Activated CD4-positive, alpha-beta T cell treated with anti-CD3 and anti-CD28 coated beads, Interleukin-2, amount 50 U/mL, for 4 hours (primary cell): ENCODE measurements around the gene PHPT1.
A peak's percentile ranks its signal among the peaks of the same experiment; 100 is the strongest.
"Not testable (repeated sequence)": the region's sequence is repeated elsewhere in the genome, so short reads cannot be mapped to it uniquely, and the experiment has no call there.

Source experiments
- DNase-seq, 2 experiments: peaks; one replicate each; pipeline ENCODE4 v3.0.0-alpha.2; 2020

The PHPT1 gene

DNA sequence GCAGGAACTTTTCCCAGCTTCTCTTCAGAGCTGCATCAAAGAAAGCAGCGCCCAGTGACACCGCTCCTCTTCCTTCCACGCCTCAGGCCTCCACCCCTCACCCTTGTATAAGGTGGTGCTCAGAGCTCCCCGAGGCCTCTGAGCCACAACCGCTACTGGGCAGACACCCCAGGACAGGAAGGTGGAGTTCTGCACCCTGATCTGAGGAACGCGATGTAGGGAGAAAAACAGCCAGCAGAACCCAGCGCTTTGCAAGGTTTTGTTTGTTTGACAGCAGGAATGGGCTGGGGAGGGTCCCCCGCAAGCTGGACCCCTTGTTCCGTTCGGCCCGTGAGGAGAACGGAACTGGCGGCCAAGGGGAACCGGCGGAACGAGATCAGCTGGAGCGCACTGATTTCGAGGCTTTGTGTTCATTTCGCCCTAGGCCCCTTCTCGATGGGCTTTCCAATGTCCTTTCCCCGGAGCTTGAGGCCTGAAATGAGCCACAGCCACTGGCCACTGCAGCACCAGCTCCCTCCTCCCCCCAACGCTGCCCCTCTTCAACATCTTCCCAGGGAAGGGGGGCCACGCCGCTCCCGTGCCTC is 12.8 kb downstream of the PHPT1 start:
- no peak for DNase-seq

GRCh38 chr9:136862849-136863622 is 13.8 kb downstream of the PHPT1 start:
- DNase-seq = no peak

DNA sequence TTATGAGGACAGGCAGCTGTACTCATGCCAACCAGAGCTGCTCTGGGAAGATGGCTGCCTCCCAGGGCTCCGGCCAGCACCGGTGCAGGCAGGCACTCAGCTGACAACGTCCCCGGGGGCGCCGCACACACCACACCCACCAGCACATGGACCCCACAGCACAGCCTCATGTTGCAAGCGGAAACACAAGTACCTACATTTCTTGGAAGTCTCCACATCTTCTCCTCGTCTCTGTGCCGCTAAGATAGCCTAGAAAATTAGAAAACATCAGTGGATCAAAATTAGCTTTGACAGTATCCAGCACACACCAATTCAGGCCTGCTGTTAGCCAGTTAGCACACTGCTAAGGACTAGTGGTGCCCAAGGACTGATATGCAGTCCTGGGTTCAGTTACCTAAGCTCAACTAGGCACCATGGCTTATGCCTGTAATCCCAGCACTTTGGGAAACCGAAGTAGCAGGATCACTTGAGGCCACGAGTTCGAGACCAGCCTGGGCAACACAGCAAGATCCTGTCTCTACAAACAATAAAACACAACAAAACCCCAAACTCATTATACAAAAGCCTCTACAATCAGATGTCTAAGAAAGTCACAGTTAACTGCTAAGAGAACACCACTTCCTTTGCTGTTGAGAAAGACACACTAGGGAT is 14.5 kb downstream of the PHPT1 start:
- DNase-seq = no peak

DNA sequence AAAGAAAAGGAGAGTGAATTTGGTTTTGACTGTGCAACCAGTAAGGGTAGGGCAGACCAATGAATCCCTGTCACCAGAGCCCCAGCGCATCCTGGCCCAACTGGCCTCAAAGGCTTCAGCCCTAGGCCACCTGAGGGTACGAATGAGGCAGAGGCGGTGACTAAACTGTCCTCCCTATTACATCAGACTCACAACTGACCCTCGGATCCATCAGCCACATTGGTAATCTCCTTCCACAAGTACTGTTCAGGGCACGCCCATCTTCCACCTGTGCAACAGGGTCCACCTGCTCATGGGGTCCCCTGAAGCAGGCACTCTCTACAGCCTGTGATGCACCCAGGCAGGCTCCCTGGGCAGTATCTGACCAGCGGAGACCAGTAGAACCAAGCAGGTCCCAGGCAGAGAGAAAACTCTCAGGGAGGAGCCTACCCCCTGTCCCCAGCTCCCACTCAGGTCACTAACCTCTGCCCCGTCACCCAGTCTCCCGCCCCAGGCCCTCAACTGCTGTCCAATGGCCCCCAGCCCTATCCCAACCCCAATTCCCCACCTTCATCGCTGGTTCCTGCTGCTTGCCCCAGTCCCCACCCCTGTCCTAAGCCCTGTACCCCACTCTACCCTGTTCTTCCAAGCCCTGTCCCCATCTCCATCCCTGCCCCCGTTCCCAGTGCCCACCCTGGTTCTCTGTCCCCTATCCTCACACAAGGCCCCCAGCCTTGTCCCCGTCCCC is 16.0 kb downstream of the PHPT1 start:
- no peak for DNase-seq

DNA sequence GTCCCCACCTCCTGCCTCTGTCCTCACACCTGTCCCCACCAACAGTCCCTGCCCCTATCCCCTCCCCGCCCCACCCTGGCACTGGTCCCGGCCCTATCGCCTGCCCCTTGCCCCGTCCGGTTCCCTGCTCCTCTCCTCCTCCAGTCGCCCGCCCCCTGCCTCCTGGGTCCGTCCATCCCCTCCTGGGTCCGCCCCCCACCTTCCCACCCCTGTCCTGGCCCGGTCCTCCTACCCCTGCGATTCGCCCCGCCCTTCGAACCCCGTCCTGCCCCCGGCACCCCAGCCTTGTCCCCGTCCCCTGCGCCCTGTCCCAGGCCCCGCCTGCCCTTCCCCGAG is 16.5 kb downstream of the PHPT1 start:
- DNase-seq = no peak

GRCh38 chr9:136866898-136867421 is 17.8 kb downstream of the PHPT1 start:
- not testable (repeated sequence) for DNase-seq

DNA sequence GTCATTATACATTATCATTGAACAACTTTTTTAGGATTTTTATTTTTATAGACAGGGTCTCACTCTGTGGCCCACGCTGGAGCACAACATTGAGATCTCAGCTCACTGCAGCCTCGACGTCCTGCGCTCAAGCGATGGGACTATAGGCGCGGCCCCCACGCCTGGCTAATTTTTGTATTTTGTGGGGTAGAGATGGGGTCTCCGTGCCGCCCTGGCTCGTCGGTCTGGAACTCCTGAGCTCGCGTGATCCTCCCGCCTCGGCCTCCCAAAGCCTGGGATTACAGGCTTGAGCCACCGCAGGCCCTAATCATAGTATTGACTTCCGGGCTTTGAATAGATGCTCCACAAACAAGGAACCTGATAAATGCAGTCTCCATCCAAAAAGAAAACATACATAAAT is 18.3 kb downstream of the PHPT1 start:
- no peak for DNase-seq

DNA sequence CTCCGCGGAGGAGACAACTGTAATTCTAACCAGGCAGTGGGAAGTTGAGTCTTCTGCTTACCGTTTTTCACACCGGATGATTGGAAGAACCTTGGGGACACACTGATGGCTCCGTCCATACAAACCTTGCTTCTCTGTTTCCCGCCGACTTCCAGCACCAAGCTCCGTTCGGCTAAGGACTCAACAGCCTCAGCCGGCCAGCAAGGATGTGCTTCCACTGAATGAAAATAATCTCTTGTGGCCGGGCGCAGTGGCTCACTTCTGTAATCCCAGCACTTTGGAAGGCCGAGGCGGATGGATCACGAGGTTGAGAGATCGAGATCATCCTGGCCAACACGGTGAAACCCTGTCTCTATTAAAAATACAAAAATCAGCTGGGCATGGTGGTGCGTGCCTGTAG is 18.7 kb downstream of the PHPT1 start:
- DNase-seq = no peak

DNA sequence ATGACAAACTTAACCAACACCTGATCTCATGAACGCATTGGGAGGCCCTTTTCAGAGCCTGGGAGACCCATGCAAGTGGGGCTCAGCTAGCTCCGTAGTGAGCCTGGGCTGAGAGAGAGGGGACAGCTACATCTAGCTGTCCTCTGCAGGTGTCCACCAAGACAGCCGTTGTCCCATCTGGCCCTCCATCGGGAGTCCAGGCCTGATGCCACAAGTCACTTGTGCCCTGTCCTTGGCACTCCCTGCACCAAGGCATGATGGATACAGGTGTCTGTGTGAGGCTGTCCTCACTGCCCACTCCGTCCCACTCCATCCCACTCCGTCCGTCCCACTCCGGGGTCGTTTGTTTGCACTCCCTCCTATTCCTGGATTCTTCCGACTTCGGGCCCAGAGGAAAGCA is 19.4 kb downstream of the PHPT1 start:
- no peak for DNase-seq

GRCh38 chr9:136869611-136870010 is 20.4 kb downstream of the PHPT1 start:
- DNase-seq = not testable (repeated sequence)

DNA sequence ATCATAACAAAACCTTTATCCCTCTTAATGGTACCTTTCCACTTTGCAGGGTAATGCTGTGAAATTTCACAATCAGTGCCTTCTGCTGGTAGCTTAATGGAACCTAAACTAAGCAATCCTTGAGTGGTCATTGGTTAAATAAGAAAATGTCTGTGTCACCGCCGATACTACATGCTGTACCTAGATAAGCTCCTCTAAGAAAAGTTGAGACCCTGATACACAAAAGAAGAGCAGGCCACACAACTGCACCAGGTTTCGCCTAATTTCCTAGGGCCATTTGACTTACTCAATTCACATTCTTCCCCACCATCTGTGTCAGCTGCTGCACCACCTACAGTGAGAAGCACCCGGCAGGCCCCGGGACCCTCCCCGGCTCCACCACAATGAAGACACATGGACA is 25.9 kb downstream of the PHPT1 start:
- no peak for DNase-seq

DNA sequence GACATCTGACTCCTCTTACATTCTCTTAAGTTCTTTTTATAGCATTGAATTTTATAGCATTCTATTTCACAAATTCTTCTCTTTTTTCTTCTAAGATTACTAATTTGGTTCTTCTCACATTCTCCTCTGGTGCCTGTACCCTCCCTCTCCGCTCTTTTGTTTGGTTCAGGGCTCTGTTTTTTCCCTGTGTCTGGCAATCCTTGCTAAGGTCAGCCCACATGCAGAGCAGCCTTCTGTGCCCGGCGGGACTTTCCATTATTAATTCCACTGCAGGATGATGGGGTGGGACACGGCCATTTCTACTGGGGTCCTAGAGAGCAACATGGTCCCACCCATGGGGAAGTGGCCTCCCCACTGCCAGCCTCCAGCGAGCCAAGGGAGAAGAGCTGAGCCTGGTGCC is 27.3 kb downstream of the PHPT1 start:
- no peak for DNase-seq

DNA sequence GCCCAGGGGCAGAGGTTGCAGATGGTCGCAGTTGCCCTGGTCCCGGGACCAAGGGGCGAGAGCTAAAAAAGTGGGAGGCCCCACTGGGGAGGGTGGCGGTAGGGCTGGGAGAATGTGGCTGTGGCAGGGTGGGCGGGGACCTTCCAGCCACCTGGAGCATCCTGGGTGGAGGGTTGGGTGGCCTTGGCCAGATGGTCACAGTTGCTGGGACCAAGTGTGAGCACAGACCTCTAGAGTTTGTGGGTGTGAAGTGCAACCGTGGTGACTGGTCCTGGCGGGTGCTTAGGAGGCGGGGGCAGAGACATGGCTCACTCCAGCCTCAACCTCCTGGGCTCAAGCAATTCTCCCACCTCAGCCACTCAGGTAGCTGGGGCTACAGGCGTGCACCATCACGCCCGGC is 31.4 kb downstream of the PHPT1 start:
- no peak for DNase-seq

- DNase-seq = peak; percentile 27 to 39
These were observed 32.5 kb downstream of the PHPT1 start for GRCh38 chr9:136881691-136882108.

- DNase-seq = peak; percentile 96
These were observed 33.1 kb downstream of the PHPT1 start for GRCh38 chr9:136882109-136882946.

DNA sequence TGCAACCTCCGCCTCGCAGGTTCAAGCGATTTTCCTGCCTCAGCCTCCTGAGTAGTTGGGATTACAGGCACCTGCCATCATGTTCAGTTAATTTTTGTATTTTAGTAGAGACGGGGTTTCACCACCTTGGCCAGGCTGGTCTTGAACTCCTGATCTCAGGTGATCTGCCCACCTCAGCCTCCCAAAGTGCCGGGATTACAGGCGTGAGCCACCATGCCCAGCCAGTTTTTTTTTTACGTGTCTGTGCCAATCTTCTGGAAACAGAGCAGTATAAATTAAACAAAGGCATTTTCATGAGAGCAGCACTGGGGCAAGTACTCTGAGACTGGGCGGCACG is 33.7 kb downstream of the PHPT1 start:
- not testable (repeated sequence) for DNase-seq

GRCh38 chr9:136883670-136884069 is 34.5 kb downstream of the PHPT1 start:
- DNase-seq = not testable (repeated sequence)

- peak; percentile 95 to 96 for DNase-seq
These were observed 36.9 kb downstream of the PHPT1 start, which contains the start of gene TRAF2 for GRCh38 chr9:136885950-136886578. TSS of gene TRAF2 (plus strand) at chr9:136886516. CDS start at chr9:136898741, 12,225 bp downstream.

- peak in 1 of 2 experiments; percentile 22 for DNase-seq
These were observed 37.7 kb downstream of the PHPT1 start for GRCh38 chr9:136886610-136887597.

- DNase-seq = no peak
These were observed 39.2 kb downstream of the PHPT1 start for GRCh38 chr9:136888454-136888853.

- no peak for DNase-seq
These were observed 40.6 kb downstream of the PHPT1 start for GRCh38 chr9:136889858-136890257.
